Pancreas (tissue), 10 donors: ENCODE data around the gene CNBP. TPM values are rescaled to one million over a fixed set of nuclear protein-coding genes. Genes with fewer than 3 reads are reported as not detected.
A peak's percentile ranks its signal among the peaks of the same experiment; 100 is the strongest.
"Not testable (repeated sequence)": the region's sequence is repeated elsewhere in the genome, so short reads cannot be mapped to it uniquely, and the experiment has no call there.

Source experiments
- ATAC-seq, 4 donors: fragments of 200-7000 bp; cut with Tn5 transposase; one replicate each; pipeline versions ENCODE4 v1.8.0 to v1.9.1; 2020; ENCODE audit warnings: mild to moderate bottlenecking in 4 of 4, moderate library complexity in 4 of 4
- DNase-seq, 6 donors: peaks; one replicate each; pipeline ENCODE4 v3.0.0-alpha.2; 2020
- FAIRE-seq: peaks from 2 replicates; lab custom pipeline; 2012; peaks lifted over from hg19 to GRCh38; lab: Jason Lieb, UNC
- H3K27ac ChIP-seq, 4 donors: fragments of 200-600 bp; sonication (generic); 1 replicate in 3 of 4; 2 replicates in 1 of 4; pipeline versions ENCODE4 v1.5.0 to v1.8.0; 2020
- H3K27me3 ChIP-seq, 4 donors: fragments of 200-600 bp; one replicate each; pipeline ENCODE4 v1.8.0; 2021
- H3K36me3 ChIP-seq, 3 donors: fragments of 200-600 bp; sonication (generic) in 1 of 3; one replicate each; pipeline versions ENCODE4 v1.5.0 to v1.8.0; 2020 to 2021
- H3K4me1 ChIP-seq, 3 donors: fragments of 200-600 bp; one replicate each; pipeline ENCODE4 v1.8.0; 2021
- H3K4me3 ChIP-seq, 4 donors: fragments of 200-600 bp; sonication (generic) in 2 of 4; one replicate each; pipeline versions ENCODE4 v1.5.0 to v1.8.0; 2020 to 2021
- H3K9me3 ChIP-seq, 4 donors: fragments of 200-600 bp; one replicate each; pipeline ENCODE4 v1.8.0; 2021
- CTCF ChIP-seq, 4 donors: fragments of 200-600 bp; sonication (generic) in 3 of 4; IDR thresholded peaks; one replicate each; pipeline versions ENCODE4 v1.5.0 to v1.8.0; 2021; ENCODE audit warnings: antibody characterized with exemption in 4 of 4
- WGBS, 2 donors: extraction: QIAGEN DNeasy Blood & Tissue Kit; methylation state at CpG; one replicate each; pipeline ENCODE4 v1.1.7; 2013; 5-methylcytosine and 5-hydroxymethylcytosine counted together
- intact Hi-C, 3 donors: fragments of 100-400 bp; cut with DNase I; formaldehyde crosslinking; loops; one replicate each; pipeline versions ENCODE4 v1.11.1 to v1.14.2; 2022
- polyA plus RNA-seq, 2 donors: library from polyadenylated mRNA; stranded (reverse); fragments of 200-250 nt; gene quantifications; one replicate each; pipeline ENCODE4 v1.2.3, GENCODE V29; 2013
- total RNA-seq, 6 donors: library from RNA; stranded (reverse); fragmentation: NEBNext Ultra II Directional in 4 of 6; extraction: Animal tissue kit (Norgen Biotek cat#: 25700) in 4 of 6; gene quantifications; one replicate each; pipeline versions ENCODE4 v1.2.1 to v1.2.4, GENCODE V29; 2021 to 2023
- donor health status: healthy with polysubstance abuse.
- donor health status: DM: no; HTN: no; CAD: no; lungs with moderate emphysema.
- donor health status: DM: no; HTN: no; CAD: no.
- donor health status: control.
- donor health status: control.
- donor health status: Bipolar disorder and iron deficiency.
- donor health status: DM: yes; HTN: yes; CAD: no.
- donor health status: DM: no; HTN: no; CAD: no.
- donor health status: DM: no; HTN: no; CAD: no.
- donor health status: DM: yes; HTN: yes; CAD: no.

CNBP gene
- total and polyA plus RNA-seq, 8 donors: 169 to 277 (median 183) TPM

DNA sequence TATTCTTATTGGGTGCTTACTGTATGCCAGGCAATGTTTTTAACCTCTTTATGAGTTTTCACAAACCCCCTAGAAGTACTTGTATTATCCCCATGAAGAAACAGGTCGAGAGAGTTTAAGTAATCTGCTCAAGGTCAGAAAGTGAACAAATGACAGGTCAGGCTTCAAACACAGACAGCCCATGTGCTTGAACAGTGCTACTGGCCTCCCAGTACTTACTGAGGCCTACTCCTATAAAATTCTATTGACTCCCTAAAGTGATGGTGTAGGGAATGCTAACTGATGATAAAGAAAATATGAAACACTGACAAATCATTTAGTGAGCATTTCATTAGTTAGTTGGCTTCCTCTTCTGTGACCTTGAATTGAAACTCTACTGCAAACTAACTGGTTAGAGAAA is 4.2 kb upstream of the CNBP start:
- Histone ChIP-seq H3K27ac (peak overlapping the region in 1 of 4 donors; percentile 17), H3K36me3 (peaks cover 0 to 2% (median 0%) of the 10 kb centered on the region in 3 donors), H3K4me3 (no peak overlapping the region), H3K4me1 (peaks cover 7 to 16% (median 16%) of the 10 kb centered on the region in 3 donors), H3K9me3 (no peaks in the 10 kb centered on the region), H3K27me3 (no peaks in the 10 kb centered on the region)
- intact Hi-C loops: no loop called here
- FAIRE-seq (no peak), ATAC-seq (no peak), DNase-seq (no peak)
- no peak for TF ChIP-seq CTCF (IDR thresholded peaks at IDR 0.05)
- 3 to 9% methylated on average over 1 of the region's 1 CpG for WGBS, 2 donors

DNA sequence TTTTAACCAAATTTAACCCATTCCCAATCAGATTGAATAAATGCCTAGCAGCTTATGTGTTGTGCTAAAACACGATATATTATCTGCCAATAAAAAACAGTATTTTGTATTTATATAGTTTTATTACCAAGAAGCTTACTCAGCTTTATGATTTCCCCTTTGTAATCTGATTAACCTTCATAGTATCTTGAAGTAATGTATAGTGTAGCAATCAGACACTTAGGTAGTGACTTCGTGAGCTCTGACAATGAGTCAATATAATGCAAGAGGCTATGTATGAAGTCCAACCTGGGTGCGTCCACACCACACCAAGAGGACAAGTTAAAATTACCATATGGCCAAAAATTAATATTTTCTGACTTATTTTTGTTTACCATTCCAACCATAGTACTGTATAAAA is 2.1 kb upstream of the CNBP start:
- Histone ChIP-seq H3K4me1 (peaks cover 7 to 22% (median 16%) of the 10 kb centered on the region in 3 donors), H3K27me3 (no peaks in the 10 kb centered on the region), H3K36me3 (peaks cover 0 to 2% (median 0%) of the 10 kb centered on the region in 3 donors), H3K4me3 (no peak overlapping the region), H3K9me3 (no peaks in the 10 kb centered on the region), H3K27ac (no peak overlapping the region)
- FAIRE-seq (no peak), DNase-seq (no peak), ATAC-seq (no peak)
- TF ChIP-seq CTCF (IDR thresholded peaks at IDR 0.05): no peak
- 65 to 76% methylated on average over 3 of the region's 3 CpGs for WGBS, 2 donors
- intact Hi-C loops: no loop called here

DNA sequence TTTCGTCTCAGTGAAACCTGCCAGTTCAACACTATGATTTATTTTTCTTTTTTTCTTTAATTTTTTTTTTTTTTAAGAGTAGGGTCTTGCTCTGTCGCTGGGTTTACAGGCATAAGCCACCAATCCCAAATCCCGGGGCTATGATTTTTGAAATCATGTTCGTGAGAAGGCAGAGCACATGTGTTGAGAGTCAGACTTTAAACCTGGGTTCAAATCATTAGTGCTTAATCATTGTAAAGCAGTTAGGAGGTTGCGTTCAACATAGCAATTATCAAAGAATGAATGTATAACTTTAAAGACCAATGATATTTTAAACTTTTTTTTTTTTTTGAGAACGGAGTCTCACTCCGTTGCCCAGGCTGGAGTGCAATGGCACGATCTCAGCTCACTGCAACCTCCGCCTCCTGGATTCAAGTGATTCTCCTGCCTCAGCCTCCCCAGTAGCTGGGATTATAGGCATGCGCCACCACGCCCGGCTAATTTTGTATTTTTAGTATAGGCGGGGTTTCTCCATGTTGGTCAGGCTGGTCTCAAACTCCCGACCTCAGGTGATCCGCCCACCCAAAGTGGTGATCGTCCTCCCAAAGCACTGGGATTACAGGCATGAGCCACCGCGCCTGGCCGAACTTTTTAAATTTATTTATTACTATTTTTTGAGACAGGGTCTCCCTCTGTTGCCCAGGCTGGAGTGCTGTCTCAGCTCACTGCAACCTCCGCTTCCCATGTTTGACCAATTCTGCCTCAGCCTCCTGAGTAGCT is 1.3 kb upstream of the CNBP start:
- FAIRE-seq, H3K9me3 ChIP-seq, ATAC-seq, H3K36me3 ChIP-seq, intact Hi-C loops, DNase-seq, H3K27me3 ChIP-seq: not testable (repeated sequence)
- 73 to 77% methylated on average over 20 of the region's 20 CpGs for WGBS, 2 donors
- Histone ChIP-seq H3K4me1 (peaks cover 7 to 30% (median 22%) of the 10 kb centered on the region in 3 donors), H3K4me3 (peak overlapping the region in 3 of 4 donors; percentile 76 to 95 (median 77)), H3K27ac (peak overlapping the region in 2 of 4 donors; percentile 97 to 99)

- DNase-seq: peak in 1 of 6 donors; percentile 32
- FAIRE-seq: no peak
- ATAC-seq: peak in 3 of 4 donors; percentile 0 to 2 (median 1)
Observed at GRCh38 chr3:129184396-129184657, 631 bp upstream of the CNBP start.

More at GRCh38 chr3:129184396-129184657, 631 bp upstream of the CNBP start:
- Histone ChIP-seq H3K27me3 (no peaks in the 10 kb centered on the region), H3K36me3 (peaks cover 0 to 2% (median 0%) of the 10 kb centered on the region in 3 donors), H3K27ac (peak overlapping the region; percentile 97 to 100 (median 98)), H3K9me3 (no peaks in the 10 kb centered on the region), H3K4me1 (peaks cover 7 to 36% (median 29%) of the 10 kb centered on the region in 3 donors), H3K4me3 (peak overlapping the region; percentile 53 to 95 (median 76))
- intact Hi-C loops: no loop called here
- no peak for TF ChIP-seq CTCF (IDR thresholded peaks at IDR 0.05)
- WGBS, 2 donors: 1 to 2% methylated on average over 5 of the region's 5 CpGs
